C4-2B (cell line): ENCODE results near the gene IL5.

Experiments
- CTCF ChIP-seq: fragments of 450-650 bp; conservative IDR thresholded peaks from 2 replicates; pipeline ENCODE4 v1.5.1; 2017; ENCODE audit warnings: mild to moderate bottlenecking
- ZFX ChIP-seq: fragments of 450-650 bp; IDR thresholded peaks from 2 replicates; pipeline ENCODE4 v1.6.1; 2017

- TF ChIP-seq CTCF (no peak), ZFX (no peak)
Measured at GRCh38 chr5:132501961-132502931, 41.1 kb downstream of the IL5 start.
